Left ventricle myocardium inferior (tissue), 1 donor: ENCODE measurements around the gene PHLDB1. TPM values are rescaled to one million over a fixed set of nuclear protein-coding genes. Genes with fewer than 3 reads are reported as not detected.

ENCODE experiments used
- DNase-seq: peaks from one replicate; pipeline ENCODE4 v3.0.0-alpha.2; 2020
- H3K27ac ChIP-seq: fragments of 200-600 bp; replicated peaks from 2 replicates; pipeline ENCODE4 v1.8.0; 2021
- H3K27me3 ChIP-seq: fragments of 200-600 bp; 2 replicates; pipeline ENCODE4 v1.8.0; 2021; ENCODE audit warnings: low read depth
- H3K36me3 ChIP-seq: fragments of 200-600 bp; 2 replicates; pipeline ENCODE4 v1.8.0; 2021
- H3K4me1 ChIP-seq: fragments of 200-600 bp; 2 replicates; pipeline ENCODE4 v1.8.0; 2021
- H3K4me3 ChIP-seq: fragments of 200-600 bp; 2 replicates; pipeline ENCODE4 v1.8.0; 2021; ENCODE audit warnings: mild to moderate bottlenecking, moderate library complexity
- H3K9me3 ChIP-seq: fragments of 200-600 bp; replicated peaks from 2 replicates; pipeline ENCODE4 v1.8.0; 2021
- CTCF ChIP-seq: fragments of 200-600 bp; IDR thresholded peaks from 2 replicates; pipeline ENCODE4 v1.8.0; 2021; ENCODE audit warnings: antibody characterized with exemption, mild to moderate bottlenecking, borderline replicate concordance
- intact Hi-C: fragments of 100-400 bp; cut with micrococcal nuclease; formaldehyde crosslinking; loops from one replicate; pipeline ENCODE4 v1.11.0; 2022
- total RNA-seq: library from RNA; stranded (reverse); fragmentation: NEBNext Ultra II Directional; extraction: Animal tissue kit (Norgen Biotek cat#: 25700); gene quantifications from one replicate; pipeline ENCODE4 v1.2.1, GENCODE V29; 2021
- donor health status: DM: no; HTN: yes; CAD: no; lungs with severe emphysema.

The PHLDB1 gene
- total RNA-seq, 1 donor from 2014 or later = 102 TPM

- Histone ChIP-seq H3K4me3 (no peak overlapping the region), H3K9me3 (no peaks in the 10 kb centered on the region), H3K27ac (no peak overlapping the region), H3K27me3 (no peaks in the 10 kb centered on the region), H3K36me3 (peaks cover 2% of the 10 kb centered on the region), H3K4me1 (peaks cover 23% of the 10 kb centered on the region)
- no peak for TF ChIP-seq CTCF
- DNase-seq = no peak
- intact Hi-C loops = no loop called here
Observed at GRCh38 chr11:118662401-118663271, 55.2 kb downstream of the PHLDB1 start.

GRCh38 chr11:118663381-118663780 is 56.0 kb downstream of the PHLDB1 start:
- DNase-seq = no peak
- H3K36me3 ChIP-seq = no peaks in the 10 kb centered on the region
- H3K9me3 ChIP-seq = no peaks in the 10 kb centered on the region
- TF ChIP-seq CTCF = no peak
- peaks cover 15% of the 10 kb centered on the region for H3K4me1 ChIP-seq
- intact Hi-C loops = no loop called here
- H3K27me3 ChIP-seq = no peaks in the 10 kb centered on the region
- no peak overlapping the region for H3K4me3 ChIP-seq
- no peak overlapping the region for H3K27ac ChIP-seq

- DNase-seq = no peak
- Histone ChIP-seq H3K9me3 (no peaks in the 10 kb centered on the region), H3K27me3 (no peaks in the 10 kb centered on the region), H3K36me3 (no peaks in the 10 kb centered on the region), H3K4me3 (no peak overlapping the region), H3K4me1 (peaks cover 10% of the 10 kb centered on the region), H3K27ac (no peak overlapping the region)
- intact Hi-C loops = no loop called here
- TF ChIP-seq CTCF = no peak
Observed at GRCh38 chr11:118663902-118664301, 56.5 kb downstream of the PHLDB1 start.

GRCh38 chr11:118666371-118666770 is 59.0 kb downstream of the PHLDB1 start:
- no peak for TF ChIP-seq CTCF
- Histone ChIP-seq H3K36me3 (no peaks in the 10 kb centered on the region), H3K9me3 (peaks cover 9% of the 10 kb centered on the region), H3K4me3 (no peak overlapping the region), H3K27ac (no peak overlapping the region), H3K4me1 (no peaks in the 10 kb centered on the region), H3K27me3 (no peaks in the 10 kb centered on the region)
- intact Hi-C loops = no loop called here
- DNase-seq = no peak

GRCh38 chr11:118670063-118670462 is 62.6 kb downstream of the PHLDB1 start:
- Histone ChIP-seq H3K9me3 (peaks cover 18% of the 10 kb centered on the region), H3K4me1 (no peaks in the 10 kb centered on the region), H3K4me3 (no peak overlapping the region), H3K27me3 (no peaks in the 10 kb centered on the region), H3K36me3 (no peaks in the 10 kb centered on the region), H3K27ac (no peak overlapping the region)
- no peak for TF ChIP-seq CTCF
- no peak for DNase-seq
- intact Hi-C loops = no loop called here
